Gastroesophageal sphincter (tissue), 3 donors: ENCODE measurements around the gene ANO5.

ENCODE experiments used
- POLR2A ChIP-seq, 2 donors: fragments of 450-650 bp; IDR thresholded peaks; one replicate each; pipeline ENCODE4 v1.6.1; 2017; ENCODE audit warnings: antibody characterized with exemption in 2 of 2, mild to moderate bottlenecking in 2 of 2, moderate library complexity in 1 of 2
- POLR2AphosphoS5 ChIP-seq: sonication (generic); formaldehyde crosslinking; IDR thresholded peaks from one replicate; pipeline ENCODE4 v1.6.1; 2017; ENCODE audit warnings: antibody characterized with exemption
- TF ChIP-seq, protein P1 (sequence below), 4 experiments: fragments of 200-600 bp in 2 of 4; fragments of 450-650 bp in 2 of 4; sonication (generic) in 1 of 4; IDR thresholded peaks; one replicate each; pipeline ENCODE4 v1.5.1; 2017 to 2019; ENCODE audit warnings: antibody characterized with exemption in 4 of 4, mild to moderate bottlenecking in 2 of 4, moderate library complexity in 2 of 4

DNA sequence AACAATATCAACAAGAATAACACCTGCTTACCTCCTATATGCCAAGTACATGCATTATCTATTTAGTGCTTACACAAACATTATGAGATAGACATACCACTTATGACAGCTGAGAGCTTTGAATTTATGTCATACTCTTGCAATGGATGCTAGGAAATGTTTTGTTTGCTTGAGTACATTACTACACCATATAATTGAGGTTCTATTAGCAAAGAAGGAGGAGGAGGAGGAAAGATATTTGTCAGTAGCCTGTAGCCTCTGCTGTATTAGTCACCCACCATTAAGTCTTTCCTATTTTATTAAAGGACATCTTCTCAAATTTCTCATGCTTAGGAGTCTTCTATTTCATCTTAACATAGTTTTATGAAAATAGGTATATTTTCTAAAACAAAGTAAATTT lies 6.4 kb downstream of the ANO5 start:
- TF ChIP-seq POLR2AphosphoS5: no peak
- TF ChIP-seq POLR2A (IDR thresholded peaks at IDR 0.05): no peak
- TF ChIP-seq, protein P1, sequence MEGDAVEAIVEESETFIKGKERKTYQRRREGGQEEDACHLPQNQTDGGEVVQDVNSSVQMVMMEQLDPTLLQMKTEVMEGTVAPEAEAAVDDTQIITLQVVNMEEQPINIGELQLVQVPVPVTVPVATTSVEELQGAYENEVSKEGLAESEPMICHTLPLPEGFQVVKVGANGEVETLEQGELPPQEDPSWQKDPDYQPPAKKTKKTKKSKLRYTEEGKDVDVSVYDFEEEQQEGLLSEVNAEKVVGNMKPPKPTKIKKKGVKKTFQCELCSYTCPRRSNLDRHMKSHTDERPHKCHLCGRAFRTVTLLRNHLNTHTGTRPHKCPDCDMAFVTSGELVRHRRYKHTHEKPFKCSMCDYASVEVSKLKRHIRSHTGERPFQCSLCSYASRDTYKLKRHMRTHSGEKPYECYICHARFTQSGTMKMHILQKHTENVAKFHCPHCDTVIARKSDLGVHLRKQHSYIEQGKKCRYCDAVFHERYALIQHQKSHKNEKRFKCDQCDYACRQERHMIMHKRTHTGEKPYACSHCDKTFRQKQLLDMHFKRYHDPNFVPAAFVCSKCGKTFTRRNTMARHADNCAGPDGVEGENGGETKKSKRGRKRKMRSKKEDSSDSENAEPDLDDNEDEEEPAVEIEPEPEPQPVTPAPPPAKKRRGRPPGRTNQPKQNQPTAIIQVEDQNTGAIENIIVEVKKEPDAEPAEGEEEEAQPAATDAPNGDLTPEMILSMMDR (IDR thresholded peaks at IDR 0.05): no peak
